OCI-LY3 (cell line): Measurements from ENCODE around the gene FLVCR2.

Source experiments
- CTCF ChIP-seq: fragments of 200-600, 300-600 bp; sonication (generic); IDR thresholded peaks from 2 replicates; pipeline ENCODE4 v1.5.1; 2014; ENCODE audit warnings: antibody characterized with exemption, low read length, low read depth
- EZH2phosphoT487 ChIP-seq: fragments of 200-600 bp; shearing (Covaris generic); IDR thresholded peaks from 2 replicates; pipeline ENCODE4 v1.6.1; 2018; ENCODE audit warnings: antibody characterized with exemption, mixed run types, low read depth

- TF ChIP-seq CTCF, result no peak
- TF ChIP-seq EZH2phosphoT487, result no peak
Measured at GRCh38 chr14:75646762-75647161, 68.3 kb downstream of the FLVCR2 start.
